Stimulated activated naive B cell treated with anti-CD40 and anti-IgM and Interleukin-4, amounts not matched to agents 10 μg/mL and 1 μg/mL and 100 μg/mL, for 72 hours (primary cell): ENCODE data around the gene PTPRC.

Source experiments
- ATAC-seq, 2 donors: fragments of 150-1000 bp; cut with Tn5 transposase; replicated peaks; 2 replicates each; pipeline ENCODE4 v1.10.0; 2021; ENCODE audit warnings: moderate library complexity in 1 of 2
- DNase-seq: peaks from one replicate; pipeline ENCODE4 v3.0.0; 2021
- H3K27ac Mint-ChIP-seq: one replicate; pipeline ENCODE4 v1.8.0; 2022; ENCODE audit warnings: mild to moderate bottlenecking, mixed read lengths
- H3K27me3 Mint-ChIP-seq, 2 donors: one replicate each; pipeline ENCODE4 v1.8.0; 2022; ENCODE audit warnings: mixed read lengths in 2 of 2
- H3K36me3 Mint-ChIP-seq, 2 donors: one replicate each; pipeline ENCODE4 v1.8.0; 2022; ENCODE audit warnings: mixed read lengths in 2 of 2, mild to moderate bottlenecking in 1 of 2
- H3K4me1 Mint-ChIP-seq, 2 donors: one replicate each; pipeline ENCODE4 v1.8.0; 2022; ENCODE audit warnings: mixed read lengths in 2 of 2, mild to moderate bottlenecking in 1 of 2
- H3K4me3 Mint-ChIP-seq, 2 donors: one replicate each; pipeline ENCODE4 v1.8.0; 2022; ENCODE audit warnings: mild to moderate bottlenecking in 2 of 2, mixed read lengths in 2 of 2, moderate library complexity in 1 of 2
- H3K9me3 Mint-ChIP-seq, 2 donors: one replicate each; pipeline ENCODE4 v1.8.0; 2022; ENCODE audit warnings: mixed read lengths in 2 of 2, mild to moderate bottlenecking in 1 of 2

PTPRC gene

GRCh38 chr1:198764748-198765147 lies 125.9 kb downstream of the PTPRC start:
- Mint-ChIP-seq H3K27ac (no peak overlapping the region), H3K4me1 (peaks cover 24 to 42% of the 10 kb centered on the region in 2 donors), H3K9me3 (peaks cover 4% of the 10 kb centered on the region in 2 donors), H3K4me3 (peak overlapping the region in 1 of 2 donors; percentile 16), H3K27me3 (no peaks in the 10 kb centered on the region), H3K36me3 (peaks cover 0 to 12% of the 10 kb centered on the region in 2 donors)
- DNase-seq (no peak), ATAC-seq (peak in 1 of 2 donors; percentile 51)

GRCh38 chr1:198765416-198765815 lies 126.6 kb downstream of the PTPRC start:
- no peak overlapping the region for H3K4me3 Mint-ChIP-seq
- no peak overlapping the region for H3K27ac Mint-ChIP-seq
- peaks cover 0 to 6% of the 10 kb centered on the region in 2 donors for H3K36me3 Mint-ChIP-seq
- ATAC-seq = no peak
- H3K4me1 Mint-ChIP-seq = peaks cover 24 to 42% of the 10 kb centered on the region in 2 donors
- DNase-seq = no peak
- H3K27me3 Mint-ChIP-seq = no peaks in the 10 kb centered on the region
- peaks cover 4% of the 10 kb centered on the region in 2 donors for H3K9me3 Mint-ChIP-seq

GRCh38 chr1:198771563-198772153 lies 132.8 kb downstream of the PTPRC start:
- Mint-ChIP-seq H3K4me1 (peaks cover 2 to 4% of the 10 kb centered on the region in 2 donors), H3K4me3 (no peak overlapping the region), H3K9me3 (no peaks in the 10 kb centered on the region), H3K36me3 (no peaks in the 10 kb centered on the region), H3K27ac (no peak overlapping the region), H3K27me3 (peaks cover 0 to 5% of the 10 kb centered on the region in 2 donors)
- ATAC-seq = peak in 1 of 2 donors; percentile 54
- DNase-seq = no peak

DNA sequence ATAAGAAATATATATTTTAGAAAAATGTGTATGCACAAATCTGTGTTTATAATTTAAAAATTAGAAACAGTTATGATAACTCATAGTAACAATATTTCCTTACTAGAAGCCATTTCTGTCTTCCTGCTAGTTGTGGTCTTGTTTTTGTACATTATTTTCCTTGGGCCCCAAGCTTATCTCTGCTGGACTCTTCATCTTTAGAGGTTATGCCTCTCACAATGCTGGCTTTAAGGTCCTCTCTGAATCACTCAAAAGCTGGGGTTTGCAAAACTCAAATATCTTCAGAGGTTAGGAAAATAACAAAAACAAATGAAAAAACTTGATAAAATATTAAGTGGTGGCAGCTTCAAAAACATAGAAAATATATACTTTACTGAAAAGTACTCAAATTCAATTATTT lies 133.8 kb downstream of the PTPRC start:
- DNase-seq (no peak), ATAC-seq (no peak)
- no peaks in the 10 kb centered on the region for H3K36me3 Mint-ChIP-seq
- no peak overlapping the region for H3K4me3 Mint-ChIP-seq
- H3K27me3 Mint-ChIP-seq = peaks cover 0 to 5% of the 10 kb centered on the region in 2 donors
- no peaks in the 10 kb centered on the region for H3K9me3 Mint-ChIP-seq
- H3K4me1 Mint-ChIP-seq = peaks cover 4 to 8% of the 10 kb centered on the region in 2 donors
- H3K27ac Mint-ChIP-seq = no peak overlapping the region

DNA sequence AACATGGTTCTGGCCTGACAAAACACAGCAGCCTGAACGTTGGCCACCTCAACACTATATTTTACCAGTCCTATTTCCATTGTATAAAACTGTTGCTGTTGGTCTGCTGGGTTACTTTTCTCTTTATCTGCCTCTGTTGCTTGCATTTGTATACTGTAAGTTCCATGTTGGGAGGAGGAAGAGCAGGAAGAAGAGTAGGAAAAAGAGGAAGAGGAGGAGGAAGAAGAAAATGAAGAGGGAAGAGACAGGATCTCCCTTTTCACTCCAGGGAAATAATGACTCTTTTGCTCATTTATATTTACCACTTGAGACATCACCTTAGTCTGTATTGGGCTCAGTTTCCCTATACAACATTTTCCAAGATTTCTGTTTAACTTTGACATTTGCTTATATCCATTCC lies 134.2 kb downstream of the PTPRC start:
- DNase-seq (no peak), ATAC-seq (no peak)
- Mint-ChIP-seq H3K9me3 (no peaks in the 10 kb centered on the region), H3K27ac (no peak overlapping the region), H3K27me3 (peaks cover 0 to 5% of the 10 kb centered on the region in 2 donors), H3K36me3 (no peaks in the 10 kb centered on the region), H3K4me1 (peaks cover 4 to 8% of the 10 kb centered on the region in 2 donors), H3K4me3 (no peak overlapping the region)

DNA sequence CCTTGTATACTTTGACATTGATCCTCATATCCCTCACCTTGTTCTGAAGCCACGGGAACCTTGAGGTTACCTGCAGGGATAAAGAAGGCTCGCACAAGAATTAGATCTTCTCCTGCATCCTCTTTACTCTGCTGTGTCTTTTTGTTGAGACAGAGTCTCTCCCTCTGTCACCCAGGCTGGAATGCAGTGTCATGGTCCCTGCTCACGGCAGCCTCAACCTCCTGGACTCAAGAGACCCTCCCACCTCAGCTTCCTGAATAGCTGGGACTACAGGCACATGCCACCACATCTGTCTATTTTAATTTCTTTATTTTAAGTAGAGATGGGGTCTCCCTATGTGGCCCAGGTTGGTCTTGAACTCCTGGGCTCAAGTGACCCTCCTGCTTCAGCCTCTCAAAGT lies 134.7 kb downstream of the PTPRC start:
- Mint-ChIP-seq H3K9me3 (no peaks in the 10 kb centered on the region), H3K27me3 (peaks cover 0 to 5% of the 10 kb centered on the region in 2 donors), H3K36me3 (no peaks in the 10 kb centered on the region), H3K4me1 (peaks cover 4 to 8% of the 10 kb centered on the region in 2 donors), H3K4me3 (no peak overlapping the region), H3K27ac (no peak overlapping the region)
- ATAC-seq (no peak), DNase-seq (no peak)

GRCh38 chr1:198774421-198774820 lies 135.6 kb downstream of the PTPRC start:
- Mint-ChIP-seq H3K4me1 (peaks cover 4 to 8% of the 10 kb centered on the region in 2 donors), H3K36me3 (no peaks in the 10 kb centered on the region), H3K4me3 (no peak overlapping the region), H3K9me3 (no peaks in the 10 kb centered on the region), H3K27ac (no peak overlapping the region), H3K27me3 (peaks cover 0 to 5% of the 10 kb centered on the region in 2 donors)
- no peak for DNase-seq
- no peak for ATAC-seq

DNA sequence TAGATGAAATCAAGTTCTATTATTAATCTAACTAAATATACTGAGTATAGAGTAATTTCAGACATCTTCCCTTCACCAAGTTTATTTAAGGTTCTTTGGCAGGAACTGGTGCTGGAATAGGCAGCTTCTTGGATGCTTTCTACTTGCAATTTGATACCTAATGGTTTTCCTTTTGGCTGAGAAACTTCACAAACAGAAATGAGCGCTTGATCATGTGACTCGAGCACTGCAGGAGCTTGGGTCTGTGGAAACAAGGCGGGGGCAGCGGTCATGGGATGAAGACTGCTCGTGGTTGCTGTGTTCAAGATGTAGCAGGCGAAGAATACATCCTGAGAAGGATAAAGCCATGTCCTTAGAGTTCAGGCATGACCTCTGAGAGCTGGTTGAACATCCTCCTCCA lies 136.8 kb downstream of the PTPRC start:
- Mint-ChIP-seq H3K27ac (no peak overlapping the region), H3K4me3 (no peak overlapping the region), H3K9me3 (no peaks in the 10 kb centered on the region), H3K4me1 (peaks cover 4 to 8% of the 10 kb centered on the region in 2 donors), H3K27me3 (peaks cover 0 to 5% of the 10 kb centered on the region in 2 donors), H3K36me3 (no peaks in the 10 kb centered on the region)
- ATAC-seq (no peak), DNase-seq (no peak)

DNA sequence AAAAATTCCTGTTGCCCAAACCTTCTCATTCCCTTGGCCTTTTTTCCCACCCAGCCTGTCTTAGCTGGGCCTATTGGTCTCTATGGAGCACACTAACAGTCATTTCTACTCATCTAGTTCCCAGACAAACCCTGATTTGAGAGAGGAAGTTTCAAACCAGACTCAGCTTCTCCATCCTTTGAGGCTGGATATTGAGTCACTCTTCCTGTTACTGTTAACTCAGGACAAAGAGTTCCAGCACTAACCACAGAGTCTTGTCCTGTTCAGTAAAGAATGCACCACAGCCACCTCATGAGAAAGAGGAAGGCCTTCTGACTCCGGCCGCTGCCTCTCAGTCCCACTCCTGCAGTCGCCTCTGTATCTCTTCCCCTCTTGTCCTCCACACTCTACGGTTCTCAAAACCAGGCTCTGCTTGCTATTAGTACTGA lies 137.8 kb downstream of the PTPRC start:
- no peak overlapping the region for H3K27ac Mint-ChIP-seq
- no peaks in the 10 kb centered on the region for H3K36me3 Mint-ChIP-seq
- DNase-seq (no peak), ATAC-seq (peak; percentile 59 to 74)
- H3K27me3 Mint-ChIP-seq = peaks cover 0 to 5% of the 10 kb centered on the region in 2 donors
- H3K9me3 Mint-ChIP-seq = no peaks in the 10 kb centered on the region
- peaks cover 4 to 8% of the 10 kb centered on the region in 2 donors for H3K4me1 Mint-ChIP-seq
- no peak overlapping the region for H3K4me3 Mint-ChIP-seq

DNA sequence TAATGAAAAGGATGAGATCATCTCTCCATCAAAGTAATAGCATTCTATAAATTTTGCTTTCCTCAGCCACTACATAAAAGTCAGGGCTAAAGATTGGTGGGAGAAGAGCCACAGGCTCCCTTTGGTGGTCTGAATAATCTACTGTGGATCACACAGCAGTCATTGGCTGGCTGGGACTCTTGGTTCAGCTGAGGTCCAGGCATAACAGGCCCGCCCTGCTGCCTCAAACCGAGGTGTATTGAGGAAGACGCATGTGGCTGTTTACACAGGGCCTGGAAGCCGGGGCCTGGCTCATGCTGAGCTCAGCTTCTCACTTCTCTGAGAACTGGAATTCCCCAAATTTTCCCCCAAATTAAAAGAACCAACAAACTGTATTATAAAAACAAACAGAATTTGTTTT lies 139.2 kb downstream of the PTPRC start:
- Mint-ChIP-seq H3K27ac (no peak overlapping the region), H3K27me3 (peaks cover 0 to 5% of the 10 kb centered on the region in 2 donors), H3K4me1 (peaks cover 4 to 8% of the 10 kb centered on the region in 2 donors), H3K9me3 (no peaks in the 10 kb centered on the region), H3K36me3 (no peaks in the 10 kb centered on the region), H3K4me3 (no peak overlapping the region)
- DNase-seq (no peak), ATAC-seq (peak in 1 of 2 donors; percentile 47)

DNA sequence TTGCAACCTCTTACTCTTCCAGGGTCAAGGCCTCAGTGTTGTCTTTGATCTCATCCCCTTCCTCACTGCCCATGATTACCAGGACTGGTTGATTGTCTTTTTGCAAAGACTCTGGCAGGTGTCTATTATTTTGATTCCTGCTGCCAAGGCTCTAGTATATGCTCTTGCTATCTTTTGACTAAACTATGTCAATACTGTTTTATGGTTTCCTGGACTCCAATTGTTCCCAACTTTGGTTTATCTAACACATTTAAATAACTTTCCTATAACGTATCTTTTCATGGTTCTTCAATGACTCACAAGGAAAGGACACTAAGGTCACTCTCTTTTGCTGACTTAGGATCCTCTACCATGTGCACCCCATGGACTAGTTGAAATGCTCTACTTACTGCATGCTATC lies 141.5 kb downstream of the PTPRC start:
- H3K4me3 Mint-ChIP-seq = no peak overlapping the region
- peaks cover 4 to 8% of the 10 kb centered on the region in 2 donors for H3K4me1 Mint-ChIP-seq
- no peaks in the 10 kb centered on the region for H3K36me3 Mint-ChIP-seq
- no peak overlapping the region for H3K27ac Mint-ChIP-seq
- ATAC-seq (no peak), DNase-seq (no peak)
- no peaks in the 10 kb centered on the region for H3K27me3 Mint-ChIP-seq
- H3K9me3 Mint-ChIP-seq = no peaks in the 10 kb centered on the region

- DNase-seq (peak; percentile 11), ATAC-seq (peak; percentile 86 to 94)
- H3K4me3 Mint-ChIP-seq = no peak overlapping the region
- peak overlapping the region; percentile 77 for H3K27ac Mint-ChIP-seq
- H3K36me3 Mint-ChIP-seq = no peaks in the 10 kb centered on the region
- peaks cover 7 to 14% of the 10 kb centered on the region in 2 donors for H3K4me1 Mint-ChIP-seq
- peaks cover 0 to 7% of the 10 kb centered on the region in 2 donors for H3K27me3 Mint-ChIP-seq
- H3K9me3 Mint-ChIP-seq = no peaks in the 10 kb centered on the region
Measured at GRCh38 chr1:198788561-198789064, 149.8 kb downstream of the PTPRC start.

- H3K27me3 Mint-ChIP-seq = peaks cover 0 to 7% of the 10 kb centered on the region in 2 donors
- peaks cover 22% of the 10 kb centered on the region in 2 donors for H3K9me3 Mint-ChIP-seq
- peaks cover 12 to 16% of the 10 kb centered on the region in 2 donors for H3K36me3 Mint-ChIP-seq
- DNase-seq = no peak
- no peak overlapping the region for H3K4me3 Mint-ChIP-seq
- peaks cover 2 to 7% of the 10 kb centered on the region in 2 donors for H3K4me1 Mint-ChIP-seq
- no peak for ATAC-seq
- H3K27ac Mint-ChIP-seq = no peak overlapping the region
Measured at GRCh38 chr1:198793714-198794113, 154.9 kb downstream of the PTPRC start.

GRCh38 chr1:198794498-198794897 lies 155.7 kb downstream of the PTPRC start:
- peaks cover 0 to 7% of the 10 kb centered on the region in 2 donors for H3K27me3 Mint-ChIP-seq
- no peak for ATAC-seq
- H3K4me1 Mint-ChIP-seq = no peaks in the 10 kb centered on the region
- no peak for DNase-seq
- peaks cover 12 to 16% of the 10 kb centered on the region in 2 donors for H3K36me3 Mint-ChIP-seq
- H3K4me3 Mint-ChIP-seq = no peak overlapping the region
- H3K9me3 Mint-ChIP-seq = peaks cover 22% of the 10 kb centered on the region in 2 donors
- H3K27ac Mint-ChIP-seq = no peak overlapping the region

DNA sequence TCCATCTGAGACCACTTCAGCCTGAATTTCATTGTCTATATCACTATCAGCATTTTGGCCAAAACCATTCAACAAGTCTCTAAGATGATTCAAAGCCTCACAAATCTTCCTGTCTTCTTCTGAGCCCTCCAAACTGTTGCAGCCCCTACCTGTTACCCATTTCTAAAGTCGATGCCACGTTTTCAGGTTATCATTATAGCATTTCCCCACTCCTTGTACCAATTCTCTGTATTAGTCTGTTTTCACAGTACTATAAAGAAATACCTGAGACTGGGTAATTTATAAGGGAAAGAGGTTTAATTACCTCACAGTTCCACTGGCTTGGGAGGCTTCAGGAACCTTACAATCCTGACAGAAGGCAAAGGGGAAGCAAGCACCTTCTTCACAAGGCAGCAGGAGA lies 158.8 kb downstream of the PTPRC start:
- peaks cover 12 to 16% of the 10 kb centered on the region in 2 donors for H3K36me3 Mint-ChIP-seq
- no peaks in the 10 kb centered on the region for H3K4me1 Mint-ChIP-seq
- no peak overlapping the region for H3K27ac Mint-ChIP-seq
- H3K9me3 Mint-ChIP-seq = peaks cover 22% of the 10 kb centered on the region in 2 donors
- no peaks in the 10 kb centered on the region for H3K27me3 Mint-ChIP-seq
- ATAC-seq = no peak
- DNase-seq = no peak
- no peak overlapping the region for H3K4me3 Mint-ChIP-seq
